GM18505 (cell line): Measurements from ENCODE around the gene SLC24A3.
"Not testable (repeated sequence)": the region's sequence is repeated elsewhere in the genome, so short reads cannot be mapped to it uniquely, and the experiment has no call there.

Experiments
- ATAC-seq: cut with Tn5 transposase; IDR thresholded peaks from one replicate; pipeline ENCODE4 v1.9.1; 2021; ENCODE audit not compliant: unreplicated experiment
- POLR2A ChIP-seq: IDR thresholded peaks from 4 replicates; pipeline ENCODE4 v1.6.1; 2011; ENCODE audit warnings: borderline replicate concordance; ENCODE audit not compliant: insufficient read depth, insufficient read length; ENCODE audit errors: extremely low read depth

Gene SLC24A3

DNA sequence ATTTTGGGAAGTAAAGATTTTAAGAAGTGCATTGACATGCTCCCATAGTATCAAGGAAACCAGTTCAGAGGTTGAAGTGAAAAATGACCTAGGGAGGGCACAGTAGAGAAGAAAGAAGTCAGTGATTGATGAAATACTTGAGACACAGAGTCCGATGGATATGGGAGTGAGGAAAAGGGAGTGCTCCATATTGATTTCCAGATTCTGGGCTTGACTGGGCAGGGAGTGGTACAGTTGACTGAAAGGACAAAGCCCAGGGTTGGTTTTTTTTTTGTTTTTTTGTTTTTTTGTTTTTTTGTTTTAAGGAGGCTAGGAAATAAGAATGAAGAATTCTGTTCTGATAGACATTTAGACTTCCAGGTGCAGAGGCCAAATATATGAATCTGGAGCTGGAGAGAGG lies 458.9 kb downstream of the SLC24A3 start:
- no peak for ATAC-seq
- TF ChIP-seq POLR2A = no peak

DNA sequence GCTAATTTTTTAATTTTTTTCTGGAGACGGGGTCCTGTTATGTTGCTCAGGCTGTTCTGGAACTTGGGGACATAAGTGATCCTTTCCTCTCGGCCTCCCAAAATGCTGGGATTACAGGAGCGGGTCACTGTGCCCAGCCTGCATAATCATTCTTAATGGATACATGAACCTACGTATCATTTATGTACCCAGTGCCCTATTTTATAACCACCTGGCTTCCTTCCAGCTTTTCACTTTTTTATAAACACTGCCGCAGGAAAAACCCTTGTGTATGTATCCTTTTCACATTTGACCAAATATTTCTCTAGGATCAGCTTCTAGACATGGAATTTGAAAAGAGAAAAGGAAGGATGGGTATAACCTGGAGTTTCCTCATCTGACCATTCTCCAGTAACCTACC lies 460.1 kb downstream of the SLC24A3 start:
- TF ChIP-seq POLR2A = no peak
- no peak for ATAC-seq

DNA sequence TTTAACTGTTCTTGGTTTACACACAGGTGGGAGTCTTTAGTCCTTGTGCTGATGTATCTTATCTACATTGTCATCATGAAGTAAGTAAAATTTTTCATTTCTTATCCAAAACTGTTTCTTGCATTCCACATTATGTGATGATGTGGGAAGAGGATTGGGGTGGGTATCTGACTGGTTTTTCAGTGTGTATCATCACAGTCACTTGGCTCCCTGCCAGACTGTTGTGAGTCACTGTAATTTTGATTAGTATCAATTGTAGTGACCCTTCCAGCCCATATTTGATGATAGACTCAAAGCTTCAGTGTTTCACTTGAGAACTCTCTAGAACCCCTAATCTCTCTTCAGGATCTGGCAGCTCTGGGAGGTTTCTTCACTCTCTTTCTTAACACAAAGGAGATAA lies 461.1 kb downstream of the SLC24A3 start:
- ATAC-seq = no peak

DNA sequence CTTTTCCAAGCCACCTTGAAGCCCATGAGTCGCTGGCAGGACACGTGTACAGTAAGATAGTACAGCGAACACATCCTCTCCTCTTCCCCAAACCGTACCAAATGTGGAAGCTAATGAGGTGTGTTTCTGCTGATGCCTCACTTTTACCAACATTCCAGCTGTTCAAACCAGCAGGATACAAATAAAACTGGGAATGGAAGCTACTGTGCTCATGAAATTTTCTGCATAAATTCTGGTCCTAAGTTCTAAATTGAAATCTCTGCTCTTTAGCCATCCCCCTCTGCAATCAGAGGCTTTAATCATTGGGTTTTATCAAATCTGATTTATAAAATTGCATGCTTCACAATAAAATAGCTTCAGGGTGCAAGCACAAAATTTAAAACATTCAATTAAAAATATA lies 463.8 kb downstream of the SLC24A3 start:
- ATAC-seq = no peak
- no peak for TF ChIP-seq POLR2A

More for the DNA sequence above, 461.1 kb downstream of the SLC24A3 start:
- no peak for TF ChIP-seq POLR2A

DNA sequence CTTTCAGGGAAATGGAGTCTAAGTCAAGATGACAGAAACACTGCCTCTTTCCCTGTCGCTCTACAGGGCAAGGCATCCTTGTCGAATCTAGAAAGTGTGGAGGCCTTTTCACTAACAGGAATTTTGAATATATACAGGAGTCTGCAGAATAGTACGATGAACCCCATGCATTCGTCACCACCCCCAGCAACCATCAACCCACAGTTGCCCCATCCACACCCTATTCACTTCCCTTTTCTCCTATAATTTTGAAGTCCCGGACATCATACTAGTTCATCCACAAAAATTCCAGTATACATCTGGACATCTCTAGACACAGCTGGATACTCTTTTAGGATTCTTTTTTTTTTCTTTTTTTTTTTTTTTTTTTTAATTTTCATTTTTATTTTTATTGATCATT lies 464.9 kb downstream of the SLC24A3 start:
- ATAC-seq = no peak
- TF ChIP-seq POLR2A = no peak

DNA sequence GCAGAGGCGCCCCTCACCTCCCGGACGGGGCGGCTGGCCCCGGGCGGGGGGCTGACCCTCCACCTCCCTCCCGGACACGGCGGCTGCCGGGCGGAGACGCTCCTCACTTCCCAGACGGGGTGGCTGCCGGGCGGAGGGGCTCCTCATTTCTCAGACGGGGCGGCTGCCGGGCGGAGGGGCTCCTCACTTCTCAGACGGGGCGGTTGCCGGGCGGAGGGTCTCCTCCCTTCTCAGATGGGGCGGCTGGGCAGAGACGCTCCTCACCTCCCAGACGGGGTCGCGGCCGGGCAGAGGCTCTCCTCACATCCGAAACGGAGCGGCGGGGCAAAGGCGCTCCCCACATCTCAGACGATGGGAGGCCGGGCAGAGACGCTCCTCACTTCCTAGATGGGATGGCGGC lies 466.1 kb downstream of the SLC24A3 start:
- ATAC-seq = not testable (repeated sequence)

DNA sequence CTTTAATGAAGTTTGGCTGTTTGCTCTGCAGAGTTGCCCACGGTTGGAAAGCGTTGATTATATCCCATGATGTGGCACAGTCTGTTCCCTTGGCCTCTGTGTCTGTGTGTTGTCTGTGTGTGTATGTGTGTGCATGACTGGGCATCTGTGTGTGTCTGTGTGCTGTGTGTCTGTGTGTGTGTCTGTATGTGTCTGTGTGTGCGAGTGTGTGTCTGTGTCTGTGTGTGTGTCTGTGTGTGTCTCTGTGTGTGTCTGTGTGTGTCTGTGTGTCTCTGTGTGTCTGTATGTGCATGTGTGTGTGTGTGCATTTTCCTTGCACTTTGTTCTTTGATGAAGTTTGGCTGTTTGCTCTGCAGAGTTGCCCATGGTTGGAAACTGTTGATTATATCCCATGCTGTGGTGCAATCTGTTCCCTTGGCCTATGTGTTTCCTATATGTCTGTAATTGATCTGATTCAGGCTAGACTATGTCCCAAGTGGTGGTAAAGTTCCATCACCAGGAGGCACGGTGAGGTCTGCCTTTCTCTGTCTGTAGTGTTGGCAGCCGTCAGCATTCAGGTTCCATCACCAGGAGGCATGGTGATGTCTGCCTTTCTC lies 467.6 kb downstream of the SLC24A3 start:
- no peak for ATAC-seq
- TF ChIP-seq POLR2A = no peak

DNA sequence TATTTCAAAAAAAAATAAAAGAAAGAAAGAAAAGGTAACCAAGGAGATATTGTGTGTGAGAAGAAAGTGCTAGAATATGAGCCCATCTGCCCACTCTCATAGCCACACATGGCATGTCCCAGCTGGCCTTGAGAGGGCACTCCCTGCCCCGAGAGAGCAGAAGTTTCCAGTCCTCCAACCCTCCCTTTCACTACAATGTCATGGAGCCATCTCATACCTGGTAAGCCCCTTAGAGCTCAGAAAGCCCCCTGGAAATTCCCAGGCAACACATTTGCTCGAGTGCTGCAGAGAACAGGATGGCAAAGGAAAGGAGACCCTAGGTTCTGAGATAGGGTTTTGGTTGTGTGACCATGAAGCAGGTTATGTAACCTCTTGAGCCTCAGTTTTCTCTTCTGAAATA lies 469.8 kb downstream of the SLC24A3 start:
- no peak for TF ChIP-seq POLR2A
- ATAC-seq = no peak

DNA sequence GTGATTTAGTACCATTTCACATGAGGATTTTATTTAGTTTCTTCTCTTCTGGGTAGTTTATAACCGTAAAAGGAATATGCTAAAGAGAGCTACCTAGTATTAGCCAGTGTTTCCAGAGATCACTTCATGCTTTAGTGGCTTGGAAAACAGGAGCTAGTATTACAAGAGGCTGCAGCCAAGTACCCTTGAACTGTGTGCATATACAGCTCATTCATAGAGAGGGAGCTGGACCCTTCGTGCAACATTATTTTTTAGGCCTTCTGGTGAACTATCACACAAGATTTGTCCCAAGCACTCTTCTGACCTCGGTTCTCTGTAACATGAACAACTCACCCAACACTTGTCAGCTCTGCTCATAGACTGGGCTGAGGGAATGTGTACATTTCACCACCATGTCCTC lies 470.7 kb downstream of the SLC24A3 start:
- no peak for TF ChIP-seq POLR2A
- ATAC-seq = no peak

DNA sequence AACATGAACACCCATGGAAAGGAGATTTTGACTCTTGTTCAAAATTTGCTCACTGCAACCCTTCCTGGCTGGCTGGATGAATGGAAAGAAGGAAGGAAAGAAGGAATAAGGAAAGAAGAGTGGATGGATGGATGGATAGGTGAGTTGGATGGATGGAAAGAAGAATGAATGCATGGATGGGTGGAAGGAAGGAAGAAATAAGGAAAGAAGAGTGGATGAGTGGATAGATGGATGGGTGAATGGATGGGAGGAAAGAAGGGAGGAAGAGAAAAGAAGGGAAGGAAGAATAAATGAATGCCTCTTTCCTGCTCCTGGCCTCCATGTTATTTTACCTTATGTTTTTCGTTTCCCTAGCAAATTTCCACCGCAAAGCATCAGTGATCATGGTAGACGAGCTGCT lies 471.4 kb downstream of the SLC24A3 start:
- ATAC-seq = no peak
- no peak for TF ChIP-seq POLR2A

DNA sequence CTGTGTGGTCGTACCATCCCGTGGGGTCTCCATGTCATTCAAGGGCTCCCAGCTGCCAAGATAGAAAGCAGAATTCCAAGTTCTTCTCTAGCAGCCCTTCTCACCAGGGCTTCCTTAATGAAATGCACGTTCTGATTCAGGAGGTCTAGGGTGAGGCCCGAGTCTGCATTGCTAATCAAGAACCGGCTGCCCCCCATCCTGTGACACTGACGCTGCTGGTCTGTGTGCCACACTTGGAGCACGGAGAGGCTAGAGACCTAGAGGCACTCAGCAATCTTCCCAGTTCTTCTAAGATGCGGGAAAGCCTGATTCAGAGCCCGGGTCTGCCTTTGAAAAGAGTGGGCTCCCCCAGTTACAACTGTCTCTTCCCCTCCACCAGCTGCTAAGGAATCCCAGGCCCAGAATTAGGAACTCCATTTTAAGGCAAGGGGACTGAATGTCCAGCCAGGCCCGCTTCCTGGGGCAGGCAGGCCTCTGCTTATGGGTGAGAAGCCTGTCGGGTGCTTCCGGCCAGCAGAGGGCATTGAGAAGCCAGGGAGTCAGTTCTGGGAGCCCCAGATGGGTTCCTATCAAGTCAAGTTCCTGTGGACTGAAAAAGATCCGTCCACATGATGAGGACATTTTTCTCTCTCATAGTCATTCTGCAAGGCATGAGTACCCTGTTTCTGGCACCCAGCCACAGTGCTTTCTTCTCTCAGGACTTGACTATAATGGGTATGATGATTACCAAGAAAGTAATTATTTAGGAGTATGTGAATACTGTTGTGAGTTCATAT lies 475.8 kb downstream of the SLC24A3 start:
- no peak for TF ChIP-seq POLR2A
- no peak for ATAC-seq

DNA sequence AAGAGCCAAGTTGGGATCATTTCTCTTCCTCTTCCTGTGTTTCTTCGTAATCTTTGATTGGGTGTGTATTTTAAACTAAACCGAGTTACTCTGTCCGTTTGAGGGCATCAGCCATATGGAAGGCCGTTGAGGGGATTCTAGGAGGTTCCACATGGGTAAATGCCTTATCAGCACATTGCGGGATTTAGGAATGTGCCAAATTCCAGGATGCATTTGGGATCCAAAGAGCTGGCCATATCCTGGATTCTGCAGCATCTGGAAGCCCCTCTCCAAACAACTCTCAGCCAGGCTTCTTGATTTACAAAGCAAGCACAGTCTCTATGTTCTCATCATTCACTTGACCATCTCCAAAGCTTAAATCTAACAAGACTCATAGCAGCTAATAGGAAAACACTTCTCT lies 478.0 kb downstream of the SLC24A3 start:
- no peak for TF ChIP-seq POLR2A
- ATAC-seq = no peak

DNA sequence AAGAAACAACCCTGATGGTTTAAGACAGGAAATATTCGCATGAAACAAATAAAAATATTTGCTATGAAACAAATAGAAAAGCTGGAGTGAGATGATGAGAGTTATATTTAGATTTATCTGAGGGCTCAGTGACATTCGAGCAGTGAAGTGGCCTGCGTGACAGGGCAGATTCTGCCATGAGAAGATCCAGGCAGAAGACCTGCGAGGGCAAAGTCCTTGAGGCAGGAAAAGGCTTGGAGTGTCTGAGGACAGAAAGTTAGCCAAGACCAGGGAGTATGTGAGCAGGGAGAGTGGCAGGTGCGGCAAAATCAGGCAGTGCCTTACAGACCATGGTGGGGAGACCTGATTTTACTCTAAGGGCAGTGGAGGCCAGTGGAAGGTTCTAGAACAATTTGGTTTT lies 478.7 kb downstream of the SLC24A3 start:
- no peak for TF ChIP-seq POLR2A
- ATAC-seq = no peak

DNA sequence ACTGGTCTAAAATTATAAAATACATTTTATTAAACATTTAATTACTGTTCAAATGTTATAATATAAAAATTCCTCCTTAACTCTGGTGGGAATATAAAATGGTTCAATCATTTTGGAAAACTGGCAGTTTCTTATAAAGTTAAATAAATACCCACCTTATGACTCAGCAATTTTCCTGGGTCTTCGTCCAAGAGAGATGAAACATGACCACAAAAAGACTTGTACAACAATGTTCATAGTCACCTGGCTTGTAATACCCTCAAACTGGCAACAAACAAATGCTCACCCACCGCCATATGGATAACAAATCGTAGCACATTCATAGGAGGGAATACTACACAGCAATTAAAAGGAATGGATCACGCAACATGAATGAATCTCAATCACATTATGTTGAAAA lies 479.7 kb downstream of the SLC24A3 start:
- no peak for TF ChIP-seq POLR2A
- ATAC-seq = no peak
